Epithelial cell of esophagus (primary cell): ENCODE data around the gene MAS1.
A peak's percentile ranks its signal among the peaks of the same experiment; 100 is the strongest.
"Not testable (repeated sequence)": the region's sequence is repeated elsewhere in the genome, so short reads cannot be mapped to it uniquely, and the experiment has no call there.

Experiments used
- DNase-seq: peaks from one replicate; pipeline ENCODE4 v3.0.0; 2010; ENCODE audit warnings: low read depth
- H3K4me3 ChIP-seq: 2 replicates; pipeline ENCODE4 v1.5.1; 2011; ENCODE audit warnings: mild to moderate bottlenecking, low read length, control low read depth
- TF ChIP-seq, protein P1 (sequence below): IDR thresholded peaks from 2 replicates; pipeline ENCODE4 v1.5.1; 2011; ENCODE audit warnings: low read depth, mild to moderate bottlenecking, low read length, control low read depth, inconsistent platforms; ENCODE audit not compliant: insufficient read depth; ENCODE audit errors: missing control alignments

The MAS1 gene

DNA sequence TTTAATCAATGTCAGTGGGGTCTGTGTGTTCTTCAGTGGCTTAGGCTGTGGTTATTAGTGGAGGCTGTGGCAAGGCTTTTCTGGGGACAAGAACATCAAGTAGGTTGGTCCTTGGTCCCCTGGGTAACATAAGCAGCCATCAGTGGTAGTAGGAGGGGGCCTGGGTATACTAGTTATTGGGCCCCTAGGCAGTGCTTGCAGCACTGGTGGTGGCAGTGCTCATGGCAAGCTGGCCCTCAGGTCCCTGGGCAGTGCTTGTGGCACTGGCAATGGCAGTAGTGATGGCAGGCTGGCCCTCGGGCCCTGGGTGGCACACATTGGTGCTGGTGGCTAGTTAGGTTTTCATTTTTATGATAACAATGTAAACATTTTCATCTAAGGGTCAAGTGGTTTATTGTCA is 32.5 kb upstream of the MAS1 start:
- no peak overlapping the region for H3K4me3 ChIP-seq
- TF ChIP-seq, protein P1, sequence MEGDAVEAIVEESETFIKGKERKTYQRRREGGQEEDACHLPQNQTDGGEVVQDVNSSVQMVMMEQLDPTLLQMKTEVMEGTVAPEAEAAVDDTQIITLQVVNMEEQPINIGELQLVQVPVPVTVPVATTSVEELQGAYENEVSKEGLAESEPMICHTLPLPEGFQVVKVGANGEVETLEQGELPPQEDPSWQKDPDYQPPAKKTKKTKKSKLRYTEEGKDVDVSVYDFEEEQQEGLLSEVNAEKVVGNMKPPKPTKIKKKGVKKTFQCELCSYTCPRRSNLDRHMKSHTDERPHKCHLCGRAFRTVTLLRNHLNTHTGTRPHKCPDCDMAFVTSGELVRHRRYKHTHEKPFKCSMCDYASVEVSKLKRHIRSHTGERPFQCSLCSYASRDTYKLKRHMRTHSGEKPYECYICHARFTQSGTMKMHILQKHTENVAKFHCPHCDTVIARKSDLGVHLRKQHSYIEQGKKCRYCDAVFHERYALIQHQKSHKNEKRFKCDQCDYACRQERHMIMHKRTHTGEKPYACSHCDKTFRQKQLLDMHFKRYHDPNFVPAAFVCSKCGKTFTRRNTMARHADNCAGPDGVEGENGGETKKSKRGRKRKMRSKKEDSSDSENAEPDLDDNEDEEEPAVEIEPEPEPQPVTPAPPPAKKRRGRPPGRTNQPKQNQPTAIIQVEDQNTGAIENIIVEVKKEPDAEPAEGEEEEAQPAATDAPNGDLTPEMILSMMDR: no peak
- no peak for DNase-seq

DNA sequence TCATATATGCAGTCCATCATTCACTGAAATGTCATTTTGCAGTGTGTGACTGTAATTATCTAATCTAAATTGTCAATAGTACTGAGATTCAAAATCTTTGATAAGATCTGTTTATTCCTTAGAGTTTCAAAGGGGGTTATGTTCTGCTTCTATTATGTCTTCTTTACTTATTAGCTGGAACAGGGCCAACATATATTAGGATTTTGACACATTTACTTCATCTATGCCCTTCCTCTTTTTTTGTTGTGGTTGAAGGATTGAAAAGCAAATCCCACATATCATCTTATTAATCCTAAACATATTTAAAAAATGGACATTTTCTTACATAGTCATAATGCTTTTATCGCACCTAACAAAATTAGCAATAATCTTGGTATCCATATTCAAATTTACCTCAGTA is 30.3 kb upstream of the MAS1 start:
- no peak for DNase-seq
- TF ChIP-seq, protein P1: no peak
- H3K4me3 ChIP-seq: no peak overlapping the region

DNA sequence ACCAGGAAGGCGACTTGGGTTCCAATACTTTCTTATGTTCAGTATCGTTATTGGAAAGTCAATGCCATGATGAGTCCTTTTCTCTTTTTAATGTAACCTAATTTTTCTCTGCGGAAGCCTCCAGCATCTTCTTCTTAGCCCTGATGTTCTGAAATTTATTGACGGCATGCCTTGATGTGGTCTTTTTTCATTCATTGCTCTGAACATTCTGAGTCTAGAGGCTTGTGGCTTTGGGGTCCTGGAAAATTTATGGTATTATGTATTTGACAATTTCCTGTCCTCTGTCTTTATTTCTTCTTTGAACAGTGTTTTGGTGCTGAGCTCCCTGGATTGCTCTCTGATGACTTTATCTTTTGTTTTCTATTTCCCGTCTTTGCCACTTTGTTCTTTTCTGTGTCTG is 28.7 kb upstream of the MAS1 start:
- no peak for DNase-seq
- TF ChIP-seq, protein P1: no peak
- H3K4me3 ChIP-seq: no peak overlapping the region

DNA sequence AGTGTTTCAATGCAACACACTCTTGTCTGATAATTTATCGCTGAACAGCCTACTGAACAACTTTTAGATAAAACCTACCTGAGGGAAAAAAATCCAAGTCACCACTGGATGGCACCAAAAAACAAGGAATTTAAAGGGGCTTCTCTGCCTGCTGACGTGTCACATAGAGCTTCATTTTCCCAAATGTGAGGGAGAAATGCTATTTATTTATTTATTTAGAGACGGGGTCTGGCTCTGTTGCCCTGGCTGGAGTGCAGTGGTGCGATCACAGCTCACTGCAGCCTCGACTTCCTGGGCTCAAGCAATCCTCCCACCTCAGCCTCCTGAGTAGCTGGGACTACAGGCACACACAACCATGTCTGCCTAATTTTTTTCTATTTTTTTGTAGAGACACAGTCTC is 27.4 kb upstream of the MAS1 start:
- TF ChIP-seq, protein P1: peak; percentile 45
- not testable (repeated sequence) for H3K4me3 ChIP-seq
- peak; percentile 73 for DNase-seq

DNA sequence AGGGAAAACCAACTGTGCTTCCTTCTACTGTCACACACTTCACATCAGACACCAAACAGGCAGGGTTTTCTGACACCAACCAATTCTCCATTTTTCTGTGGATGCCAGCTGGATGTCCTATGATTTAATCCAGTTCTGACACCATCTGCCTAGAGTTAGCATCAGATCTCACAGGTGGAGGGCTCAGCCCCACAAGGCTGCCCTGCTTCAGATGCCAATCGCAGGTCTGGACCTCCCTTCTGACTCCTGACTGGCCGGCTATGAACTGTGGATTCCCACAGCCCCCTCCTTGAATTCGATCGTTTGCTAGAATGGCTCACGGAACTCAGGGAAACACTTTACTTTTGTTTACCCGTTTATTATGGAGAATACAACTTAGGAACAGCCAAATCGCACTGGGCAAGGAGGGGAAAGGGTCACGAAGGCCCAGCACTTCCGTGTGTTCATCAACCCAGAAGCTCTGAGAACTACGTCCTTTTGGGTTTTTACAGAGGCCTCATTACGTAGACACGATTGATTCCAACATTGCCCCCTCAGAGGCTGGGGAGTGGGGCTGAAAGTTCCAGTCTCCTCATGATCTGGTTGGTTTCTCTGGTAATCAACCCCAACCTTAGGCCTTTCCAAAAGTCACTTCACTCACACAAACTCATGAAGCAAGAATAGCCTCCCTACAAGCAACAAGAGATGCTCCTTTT is 25.4 kb upstream of the MAS1 start:
- TF ChIP-seq, protein P1: no peak

DNA sequence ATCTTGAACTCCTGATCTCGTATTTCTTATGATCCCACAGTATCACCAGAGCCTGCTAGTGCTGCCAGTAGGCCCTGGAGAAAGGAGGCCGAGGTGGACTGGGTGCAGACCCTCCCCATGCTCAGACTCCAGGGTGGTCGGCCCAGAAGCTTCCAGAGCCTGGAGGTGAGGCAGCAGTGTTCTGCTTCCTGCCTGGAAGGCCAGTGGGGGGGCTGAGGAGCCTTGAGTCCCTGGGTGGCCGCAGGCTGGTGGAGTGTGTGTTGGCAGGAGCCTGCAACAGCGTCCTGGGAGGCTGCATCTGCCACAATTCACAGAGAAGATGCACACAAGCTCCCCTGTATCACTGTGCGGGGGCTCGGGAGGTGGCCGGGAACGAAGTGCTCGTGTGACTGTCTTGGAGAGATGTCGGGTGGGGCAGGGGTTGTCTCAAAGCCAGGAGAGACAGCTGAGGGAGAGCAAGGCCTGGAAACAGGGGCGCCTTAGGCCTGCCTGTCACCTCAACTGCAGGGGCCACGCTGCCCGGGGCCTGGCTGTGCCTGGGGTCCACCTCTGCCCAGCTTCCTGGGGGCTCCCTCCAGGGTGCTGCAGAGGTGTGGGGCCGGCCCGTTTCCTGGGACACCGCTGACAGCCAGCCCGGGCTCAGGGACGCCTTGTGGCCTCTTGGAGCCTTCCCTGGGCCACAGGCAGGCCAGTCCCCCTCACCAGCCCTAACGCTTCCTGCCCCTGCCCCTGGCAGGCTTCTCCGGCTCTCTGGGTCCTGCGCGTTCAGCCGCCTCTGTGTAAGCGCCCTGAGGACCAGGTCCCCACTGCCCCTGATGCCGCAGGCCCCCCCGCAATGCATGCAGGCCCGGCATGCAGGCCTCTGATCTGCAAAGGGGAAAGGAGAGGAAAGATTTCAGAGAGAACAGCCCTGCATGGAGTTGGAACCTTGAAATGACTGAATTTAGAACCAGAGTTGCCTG is 24.2 kb upstream of the MAS1 start:
- TF ChIP-seq, protein P1: no peak
- DNase-seq: no peak
- H3K4me3 ChIP-seq: no peak overlapping the region

More for the DNA sequence above, 25.4 kb upstream of the MAS1 start:
- H3K4me3 ChIP-seq: no peak overlapping the region
- DNase-seq: no peak
